A673 (cell line): ENCODE results near the gene FAM124A.

Experiments used
- EZH2 ChIP-seq: fragments of 200-600 bp; sonication (generic); IDR thresholded peaks from 2 replicates; pipeline ENCODE4 v1.6.1; 2017; ENCODE audit warnings: borderline replicate concordance, low read depth, mild to moderate bottlenecking, mixed read lengths, antibody characterized with exemption, low read length; ENCODE audit not compliant: poor library complexity, severe bottlenecking
- TF ChIP-seq, protein P1 (sequence below): fragments of 300-800, 200-600 bp; sonication (generic); conservative IDR thresholded peaks from 2 replicates; pipeline ENCODE4 v1.5.1; 2017; ENCODE audit warnings: low read depth, mild to moderate bottlenecking, antibody characterized with exemption, low read length, moderate library complexity, mixed read lengths

DNA sequence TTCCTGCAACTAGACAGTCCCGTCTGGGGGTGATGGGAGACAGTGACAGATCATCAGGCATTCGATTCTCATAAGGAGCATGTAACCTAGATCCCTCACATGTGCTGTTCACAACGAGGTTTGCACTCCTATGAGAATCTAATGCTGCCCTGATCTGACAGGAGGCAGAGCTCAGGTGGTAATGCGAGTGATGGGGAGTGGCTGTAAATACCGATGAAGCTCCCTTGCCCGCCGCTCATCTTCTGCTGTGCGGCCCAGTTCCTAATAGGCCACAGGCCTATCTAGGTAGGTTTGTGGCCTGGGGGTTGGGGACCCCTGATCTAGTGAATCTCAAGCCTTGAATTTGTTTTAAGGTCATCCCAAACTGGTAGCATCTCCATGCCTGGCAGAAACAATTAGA, 27.3 kb upstream of the FAM124A start:
- TF ChIP-seq, protein P1, sequence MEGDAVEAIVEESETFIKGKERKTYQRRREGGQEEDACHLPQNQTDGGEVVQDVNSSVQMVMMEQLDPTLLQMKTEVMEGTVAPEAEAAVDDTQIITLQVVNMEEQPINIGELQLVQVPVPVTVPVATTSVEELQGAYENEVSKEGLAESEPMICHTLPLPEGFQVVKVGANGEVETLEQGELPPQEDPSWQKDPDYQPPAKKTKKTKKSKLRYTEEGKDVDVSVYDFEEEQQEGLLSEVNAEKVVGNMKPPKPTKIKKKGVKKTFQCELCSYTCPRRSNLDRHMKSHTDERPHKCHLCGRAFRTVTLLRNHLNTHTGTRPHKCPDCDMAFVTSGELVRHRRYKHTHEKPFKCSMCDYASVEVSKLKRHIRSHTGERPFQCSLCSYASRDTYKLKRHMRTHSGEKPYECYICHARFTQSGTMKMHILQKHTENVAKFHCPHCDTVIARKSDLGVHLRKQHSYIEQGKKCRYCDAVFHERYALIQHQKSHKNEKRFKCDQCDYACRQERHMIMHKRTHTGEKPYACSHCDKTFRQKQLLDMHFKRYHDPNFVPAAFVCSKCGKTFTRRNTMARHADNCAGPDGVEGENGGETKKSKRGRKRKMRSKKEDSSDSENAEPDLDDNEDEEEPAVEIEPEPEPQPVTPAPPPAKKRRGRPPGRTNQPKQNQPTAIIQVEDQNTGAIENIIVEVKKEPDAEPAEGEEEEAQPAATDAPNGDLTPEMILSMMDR = no peak
- TF ChIP-seq EZH2 = no peak
